HEK293T (cell line): ENCODE results near the gene HBA1.
"Not testable (repeated sequence)": the region's sequence is repeated elsewhere in the genome, so short reads cannot be mapped to it uniquely, and the experiment has no call there.

Experiments
- BHLHE40 ChIP-seq: fragments of 450-650 bp; IDR thresholded peaks from 2 replicates; pipeline ENCODE4 v1.6.1; 2016; ENCODE audit warnings: mild to moderate bottlenecking, moderate library complexity, borderline replicate concordance
- HDGF ChIP-seq: fragments of 450-650 bp; IDR thresholded peaks from 2 replicates; pipeline ENCODE4 v1.6.1; 2017; ENCODE audit warnings: antibody characterized with exemption, borderline replicate concordance
- NFRKB ChIP-seq: fragments of 450-650 bp; IDR thresholded peaks from 2 replicates; pipeline ENCODE4 v1.6.1; 2016; ENCODE audit warnings: mild to moderate bottlenecking, moderate library complexity
- SP1 ChIP-seq: fragments of 450-650 bp; IDR thresholded peaks from 2 replicates; pipeline ENCODE4 v1.6.1; 2017
- TARDBP ChIP-seq: fragments of 450-650 bp; IDR thresholded peaks from 2 replicates; pipeline ENCODE4 v1.6.1; 2016
- ZNF384 ChIP-seq: fragments of 450-650 bp; IDR thresholded peaks from 2 replicates; pipeline ENCODE4 v1.6.1; 2016

- TF ChIP-seq HDGF, ZNF384, SP1, NFRKB, BHLHE40, TARDBP: not testable (repeated sequence)
These were observed 32.9 kb downstream of the HBA1 start for GRCh38 chr16:209359-209758.
